HCT116 (cell line): ENCODE data around the gene TENT5A. TPM values are rescaled to one million over a fixed set of nuclear protein-coding genes. Genes with fewer than 3 reads are reported as not detected.

Source experiments
- ATAC-seq: fragments of 200-7000 bp; cut with Tn5 transposase; 2 replicates; pipeline ENCODE4 v1.9.1; 2020; ENCODE audit warnings: mild to moderate bottlenecking, moderate library complexity
- BruUV-seq: library from RNA; stranded (reverse); fragments of 400-500 nt; replicated peaks from 2 replicates; lab custom pipeline; 2021; lab: Mats Ljungman, UMichigan
- CTCF ChIA-PET: fragments of 300-600 bp; sonication (Branson Sonifier 250); formaldehyde crosslinking; loops from one replicate; lab custom pipeline; 2021; ENCODE audit warnings: antibody characterized with exemption; lab: Charles Lee
- POLR2A ChIA-PET: fragments of 300-600, 350-600 bp; sonication (Branson Sonifier 250); formaldehyde crosslinking; loops from one replicate; lab custom pipeline; 2021; ENCODE audit warnings: antibody characterized with exemption; lab: Charles Lee
- RAD21 ChIA-PET, 2 experiments: fragments of 300-600 bp; sonication (Branson Sonifier 250); formaldehyde crosslinking; loops; one replicate each; lab custom pipeline; 2023; ENCODE audit warnings: low total read pairs in 2 of 2; ENCODE audit not compliant: uncharacterized antibody in 2 of 2, unreplicated experiment in 2 of 2, low non-redundant PET in 1 of 2; lab: Charles Lee
- DNase-seq: peaks from one replicate; pipeline ENCODE4 v3.0.0-alpha.2; 2010; ENCODE audit warnings: low read depth, low spot score
- H2AFZ ChIP-seq: fragments of 200-600 bp; shearing (Covaris generic), sonication (generic); 2 replicates; pipeline ENCODE4 v1.6.1; 2017; ENCODE audit warnings: low read depth, mixed run types, mixed read lengths, antibody characterized with exemption, low read length; ENCODE audit not compliant: poor library complexity, severe bottlenecking
- H3K27ac ChIP-seq: 2 replicates; pipeline ENCODE4 v1.5.1; 2012; ENCODE audit warnings: low read depth, low read length
- H3K27me3 ChIP-seq: fragments of 200-600 bp; sonication (generic); 2 replicates; pipeline ENCODE4 v1.6.1; 2016; ENCODE audit warnings: mixed run types, low read length, mixed read lengths; ENCODE audit not compliant: insufficient read depth
- H3K36me3 ChIP-seq, 2 experiments: fragments of 200-500 bp in 1 of 2; fragments of 200-600 bp in 1 of 2; sonication (Bioruptor generic) in 1 of 2; sonication (generic) in 1 of 2; 2 replicates each; pipeline versions ENCODE4 v1.5.1 to v1.6.1; 2014 to 2016; ENCODE audit warnings: low read length in 2 of 2, inconsistent platforms in 1 of 2, mixed read lengths in 1 of 2, mixed run types in 1 of 2; ENCODE audit not compliant: insufficient read depth in 2 of 2, control insufficient read depth in 1 of 2
- H3K4me1 ChIP-seq, 2 experiments: fragments of 200-600 bp in 1 of 2; sonication (generic) in 1 of 2; 2 replicates each; pipeline versions ENCODE4 v1.5.1 to v1.6.1; 2012 to 2017; ENCODE audit warnings: low read length in 2 of 2, inconsistent platforms in 1 of 2, mild to moderate bottlenecking in 1 of 2, mixed read lengths in 1 of 2, mixed run types in 1 of 2, moderate library complexity in 1 of 2; ENCODE audit not compliant: insufficient read depth in 2 of 2, control insufficient read depth in 1 of 2
- H3K4me2 ChIP-seq: fragments of 200-600 bp; sonication (generic); 2 replicates; pipeline ENCODE4 v1.6.1; 2017; ENCODE audit warnings: mixed run types, low read length, mixed read lengths
- H3K4me3 ChIP-seq, 2 experiments: fragments of 200-600 bp in 1 of 2; sonication (generic) in 1 of 2; replicated peaks in 1 of 2; 2 replicates each; pipeline ENCODE4 v1.5.1; 2011 to 2016; ENCODE audit warnings: low read length in 2 of 2, control low read depth in 1 of 2, low read depth in 1 of 2, mild to moderate bottlenecking in 1 of 2, mixed read lengths in 1 of 2, mixed run types in 1 of 2
- H3K79me2 ChIP-seq: fragments of 200-600 bp; sonication (generic); 2 replicates; pipeline ENCODE4 v1.6.1; 2017; ENCODE audit warnings: mild to moderate bottlenecking, mixed run types, low read length, moderate library complexity, mixed read lengths; ENCODE audit not compliant: insufficient read depth
- H3K9ac ChIP-seq: fragments of 200-600 bp; sonication (generic); 2 replicates; pipeline ENCODE4 v1.6.1; 2016; ENCODE audit warnings: low read length, mixed read lengths
- H3K9me2 ChIP-seq: fragments of 200-600 bp; sonication (generic), shearing (Covaris generic); 2 replicates; pipeline ENCODE4 v1.6.1; 2017; ENCODE audit warnings: mixed run types, mild to moderate bottlenecking, moderate library complexity; ENCODE audit not compliant: insufficient read depth
- H3K9me3 ChIP-seq, 2 experiments: fragments of 200-500 bp in 1 of 2; fragments of 200-600 bp in 1 of 2; sonication (Bioruptor generic) in 1 of 2; sonication (generic) in 1 of 2; 2 replicates each; pipeline ENCODE4 v1.6.1; 2014 to 2017; ENCODE audit warnings: low read length in 2 of 2, mixed read lengths in 2 of 2, inconsistent platforms in 1 of 2, low read depth in 1 of 2, mild to moderate bottlenecking in 1 of 2, mixed run types in 1 of 2, moderate library complexity in 1 of 2; ENCODE audit not compliant: control insufficient read depth in 1 of 2, insufficient read depth in 1 of 2
- H4K20me1 ChIP-seq: fragments of 200-600 bp; sonication (generic), shearing (Covaris generic); 2 replicates; pipeline ENCODE4 v1.6.1; 2017; ENCODE audit warnings: mixed run types, mild to moderate bottlenecking, moderate library complexity; ENCODE audit not compliant: insufficient read depth
- CEBPB ChIP-seq: IDR thresholded peaks from 2 replicates; pipeline ENCODE4 v1.6.1; 2012; ENCODE audit warnings: low read depth
- EGR1 ChIP-seq: IDR thresholded peaks from 2 replicates; pipeline ENCODE4 v1.6.1; 2012; ENCODE audit warnings: low read depth
- ELF1 ChIP-seq: IDR thresholded peaks from 2 replicates; pipeline ENCODE4 v1.6.1; 2012; ENCODE audit warnings: low read depth, borderline replicate concordance
- EZH2 ChIP-seq: fragments of 200-600 bp; sonication (generic); IDR thresholded peaks from 2 replicates; pipeline ENCODE4 v1.6.1; 2017; ENCODE audit warnings: antibody characterized with exemption, mixed run types
- EZH2phosphoT487 ChIP-seq: fragments of 200-600 bp; IDR thresholded peaks from 2 replicates; pipeline ENCODE4 v1.6.1; 2018; ENCODE audit warnings: antibody characterized with exemption, borderline replicate concordance
- FOSL1 ChIP-seq: IDR thresholded peaks from 2 replicates; pipeline ENCODE4 v1.6.1; 2012; ENCODE audit warnings: low read depth
- POLR2A ChIP-seq: IDR thresholded peaks from 2 replicates; pipeline ENCODE4 v1.7.0; 2011; ENCODE audit warnings: borderline replicate concordance; ENCODE audit not compliant: insufficient read depth, insufficient read length; ENCODE audit errors: extremely low read depth
- POLR2AphosphoS5 ChIP-seq: IDR thresholded peaks from 2 replicates; pipeline ENCODE4 v1.6.1; 2011; ENCODE audit warnings: mild to moderate bottlenecking, low read depth, low read length, moderate library complexity
- SIN3A ChIP-seq: IDR thresholded peaks from 2 replicates; pipeline ENCODE4 v1.6.1; 2012; ENCODE audit warnings: low read depth
- SP1 ChIP-seq: IDR thresholded peaks from 2 replicates; pipeline ENCODE4 v1.6.1; 2012; ENCODE audit warnings: low read depth
- YY1 ChIP-seq: IDR thresholded peaks from 2 replicates; pipeline ENCODE4 v1.6.1; 2011; ENCODE audit warnings: low read length, low read depth, moderate library complexity, mild to moderate bottlenecking; ENCODE audit not compliant: insufficient replicate concordance; ENCODE audit errors: extremely low read depth
- ZBTB33 ChIP-seq: IDR thresholded peaks from 2 replicates; pipeline ENCODE4 v1.6.1; 2011; ENCODE audit warnings: mild to moderate bottlenecking, low read length, moderate library complexity; ENCODE audit not compliant: insufficient replicate concordance; ENCODE audit errors: extremely low read depth
- ZFX ChIP-seq: fragments of 450-650 bp; IDR thresholded peaks from 2 replicates; pipeline ENCODE4 v1.6.1; 2017
- ZNF274 ChIP-seq: fragments of 200-500 bp; sonication (Bioruptor generic); IDR thresholded peaks from 2 replicates; pipeline ENCODE4 v1.6.1; 2014; ENCODE audit warnings: mild to moderate bottlenecking, low read depth, low read length, inconsistent platforms
- intact Hi-C: fragments of 100-400 bp; cut with micrococcal nuclease; formaldehyde crosslinking; loops from 2 replicates; pipeline ENCODE4 v1.10.0; 2022
- total RNA-seq: library from RNA; stranded (reverse); gene quantifications from one replicate; pipeline ENCODE4 v1.2.1, GENCODE V29; 2021; ENCODE audit not compliant: unreplicated experiment

Gene TENT5A
- total RNA-seq, 1 experiment from 2014 or later, result 11.2 TPM

- POLR2A ChIA-PET, result interaction anchor here (1.4 kb wide), 1 partner anchor 13 kb away, joined by 3 read pairs; the partner anchor contains the start of gene TENT5A
Measured at GRCh38 chr6:81739230-81740195, 13.0 kb downstream of the TENT5A start.

More at GRCh38 chr6:81739230-81740195, 13.0 kb downstream of the TENT5A start:
- Histone ChIP-seq H3K9me2 (no peaks in the 10 kb centered on the region), H2AFZ (no peak overlapping the region), H3K9me3 (no peaks in the 10 kb centered on the region), H4K20me1 (no peaks in the 10 kb centered on the region), H3K27me3 (no peaks in the 10 kb centered on the region), H3K36me3 (no peaks in the 10 kb centered on the region), H3K4me1 (no peaks in the 10 kb centered on the region), H3K9ac (no peak overlapping the region), H3K27ac (no peak overlapping the region), H3K4me2 (no peak overlapping the region), H3K4me3 (no peak overlapping the region), H3K79me2 (no peaks in the 10 kb centered on the region)
- RAD21 ChIA-PET, result no interaction called here
- BruUV-seq, result no TSS peak
- TF ChIP-seq EZH2phosphoT487, result no peak
- no peak for TF ChIP-seq ELF1
- no peak for TF ChIP-seq SP1
- TF ChIP-seq SIN3A, result no peak
- no peak for TF ChIP-seq CEBPB
- no peak for TF ChIP-seq YY1
- no peak for TF ChIP-seq POLR2AphosphoS5
- no peak for TF ChIP-seq FOSL1
- TF ChIP-seq ZBTB33, result no peak
- no peak for TF ChIP-seq ZFX
- no peak for TF ChIP-seq EZH2
- TF ChIP-seq POLR2A, result no peak
- TF ChIP-seq ZNF274, result no peak
- TF ChIP-seq EGR1, result no peak
- CTCF ChIA-PET, result no interaction called here
- ATAC-seq, result no peak
- intact Hi-C loops, result no loop called here
- DNase-seq, result no peak
